LHCN-M2 (cell line): ENCODE data around the gene SRBD1. TPM values are rescaled to one million over a fixed set of nuclear protein-coding genes. Genes with fewer than 3 reads are reported as not detected.

Experiments
- DNase-seq: peaks from one replicate; pipeline ENCODE4 v3.0.0-alpha.2; 2012; ENCODE audit warnings: low read depth
- polyA plus RNA-seq: library from polyadenylated mRNA; unstranded; fragments of >200 nt; gene quantifications from one replicate; pipeline ENCODE4 v1.2.1, GENCODE V29; 2012; ENCODE audit warnings: missing spikeins
- total RNA-seq: library from RNA; depleted of rRNA; stranded (reverse); fragments of >200 nt; gene quantifications from 2 replicates; pipeline ENCODE4 v1.2.3, GENCODE V29; 2014; rRNA removed

The SRBD1 gene, protein sequence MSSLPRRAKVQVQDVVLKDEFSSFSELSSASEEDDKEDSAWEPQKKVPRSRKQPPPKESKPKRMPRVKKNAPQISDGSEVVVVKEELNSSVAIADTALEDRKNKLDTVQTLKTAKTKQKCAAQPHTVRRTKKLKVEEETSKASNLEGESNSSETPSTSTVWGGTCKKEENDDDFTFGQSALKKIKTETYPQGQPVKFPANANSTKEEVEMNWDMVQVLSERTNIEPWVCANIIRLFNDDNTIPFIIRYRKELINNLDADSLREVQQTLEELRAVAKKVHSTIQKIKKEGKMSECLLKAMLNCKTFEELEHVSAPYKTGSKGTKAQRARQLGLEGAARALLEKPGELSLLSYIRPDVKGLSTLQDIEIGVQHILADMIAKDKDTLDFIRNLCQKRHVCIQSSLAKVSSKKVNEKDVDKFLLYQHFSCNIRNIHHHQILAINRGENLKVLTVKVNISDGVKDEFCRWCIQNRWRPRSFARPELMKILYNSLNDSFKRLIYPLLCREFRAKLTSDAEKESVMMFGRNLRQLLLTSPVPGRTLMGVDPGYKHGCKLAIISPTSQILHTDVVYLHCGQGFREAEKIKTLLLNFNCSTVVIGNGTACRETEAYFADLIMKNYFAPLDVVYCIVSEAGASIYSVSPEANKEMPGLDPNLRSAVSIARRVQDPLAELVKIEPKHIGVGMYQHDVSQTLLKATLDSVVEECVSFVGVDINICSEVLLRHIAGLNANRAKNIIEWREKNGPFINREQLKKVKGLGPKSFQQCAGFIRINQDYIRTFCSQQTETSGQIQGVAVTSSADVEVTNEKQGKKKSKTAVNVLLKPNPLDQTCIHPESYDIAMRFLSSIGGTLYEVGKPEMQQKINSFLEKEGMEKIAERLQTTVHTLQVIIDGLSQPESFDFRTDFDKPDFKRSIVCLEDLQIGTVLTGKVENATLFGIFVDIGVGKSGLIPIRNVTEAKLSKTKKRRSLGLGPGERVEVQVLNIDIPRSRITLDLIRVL
- total RNA-seq: 19.0 and 22.7 TPM in 2 replicates
- 6.8 TPM for polyA plus RNA-seq

GRCh38 chr2:45611020-45611859 is at the start of gene SRBD1:
Gene SRBD1, minus strand, starts transcription at chr2:45611267. Its CDS starts 5,826 bp downstream, at chr2:45605441.
- peak; percentile 91 for DNase-seq

- DNase-seq: no peak
Observed at GRCh38 chr2:45654250-45654649, 43.2 kb upstream of the SRBD1 start.

- DNase-seq: no peak
Observed at GRCh38 chr2:45653122-45653913, 42.3 kb upstream of the SRBD1 start.

DNA sequence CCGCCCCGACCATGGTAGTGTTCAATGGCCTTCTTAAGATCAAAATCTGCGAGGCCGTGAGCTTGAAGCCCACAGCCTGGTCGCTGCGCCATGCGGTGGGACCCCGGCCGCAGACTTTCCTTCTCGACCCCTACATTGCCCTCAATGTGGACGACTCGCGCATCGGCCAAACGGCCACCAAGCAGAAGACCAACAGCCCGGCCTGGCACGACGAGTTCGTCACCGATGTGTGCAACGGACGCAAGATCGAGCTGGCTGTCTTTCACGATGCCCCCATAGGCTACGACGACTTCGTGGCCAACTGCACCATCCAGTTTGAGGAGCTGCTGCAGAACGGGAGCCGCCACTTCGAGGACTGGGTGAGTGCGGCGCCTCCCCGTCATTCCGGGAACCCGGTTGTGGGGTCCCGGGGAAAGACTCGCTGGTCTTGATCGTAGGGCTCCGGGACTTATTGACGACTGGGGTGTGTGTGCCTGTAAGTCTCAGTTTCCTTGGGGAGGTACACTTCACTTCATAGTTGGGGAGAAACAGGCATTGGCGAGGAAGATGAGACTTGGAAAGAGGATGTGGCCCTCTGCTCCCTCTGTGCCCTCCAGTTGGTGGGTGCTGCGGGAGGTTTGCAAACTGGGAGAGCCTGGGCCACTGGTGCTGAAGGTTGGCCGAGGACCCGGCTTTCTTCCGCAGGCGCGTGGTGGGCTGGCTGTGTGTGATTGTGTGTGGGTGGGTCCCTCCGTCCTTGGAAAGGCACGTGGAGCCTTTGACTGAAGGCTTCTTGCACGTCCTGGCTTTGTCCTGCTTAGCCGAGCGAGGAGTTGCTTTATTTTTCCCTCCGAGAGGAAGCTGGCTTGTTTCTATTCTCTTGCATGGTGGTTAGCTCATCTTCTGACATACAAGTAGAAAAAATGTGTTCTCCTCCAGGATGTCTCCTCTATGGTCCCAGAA is 41.3 kb upstream of the SRBD1 start:
- no peak for DNase-seq

DNA sequence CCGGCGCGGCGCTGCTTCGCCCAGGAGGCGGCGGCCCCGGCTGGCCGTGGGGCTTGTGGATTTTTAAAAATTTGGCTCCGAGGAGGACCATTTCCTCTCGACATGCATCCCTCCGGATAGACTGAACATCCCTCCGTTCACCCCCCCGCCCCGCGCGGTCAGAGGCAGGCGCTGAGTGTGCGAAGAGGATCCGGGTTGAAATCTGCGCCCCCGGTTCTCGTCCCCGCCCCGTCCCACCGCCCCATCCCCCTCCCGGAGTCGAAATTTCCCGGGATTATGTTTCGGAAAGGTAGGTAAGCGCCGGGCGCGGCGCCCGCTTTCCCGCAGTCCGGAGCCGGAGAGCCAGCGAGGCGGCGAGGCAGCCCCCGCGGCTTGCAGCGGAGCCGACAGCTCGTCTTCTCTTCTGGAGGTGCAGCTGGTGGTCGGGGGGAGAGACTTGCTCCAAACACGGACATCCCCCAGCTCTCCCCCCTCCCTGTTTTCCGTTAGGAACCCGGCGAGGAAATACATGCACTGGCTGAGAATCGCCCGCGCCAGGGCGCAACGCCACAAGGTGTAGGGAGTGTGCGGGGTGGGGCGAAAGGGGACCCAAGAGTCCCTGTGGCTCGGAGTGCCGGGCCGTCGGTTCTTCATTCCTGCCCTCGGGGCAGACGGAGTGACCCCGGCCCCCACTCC is 40.5 kb upstream of the SRBD1 start, which contains the start of gene PRKCE:
Gene PRKCE, plus strand, starts transcription at position 261 of the 675 bp plus-strand sequence.
- no peak for DNase-seq

DNA sequence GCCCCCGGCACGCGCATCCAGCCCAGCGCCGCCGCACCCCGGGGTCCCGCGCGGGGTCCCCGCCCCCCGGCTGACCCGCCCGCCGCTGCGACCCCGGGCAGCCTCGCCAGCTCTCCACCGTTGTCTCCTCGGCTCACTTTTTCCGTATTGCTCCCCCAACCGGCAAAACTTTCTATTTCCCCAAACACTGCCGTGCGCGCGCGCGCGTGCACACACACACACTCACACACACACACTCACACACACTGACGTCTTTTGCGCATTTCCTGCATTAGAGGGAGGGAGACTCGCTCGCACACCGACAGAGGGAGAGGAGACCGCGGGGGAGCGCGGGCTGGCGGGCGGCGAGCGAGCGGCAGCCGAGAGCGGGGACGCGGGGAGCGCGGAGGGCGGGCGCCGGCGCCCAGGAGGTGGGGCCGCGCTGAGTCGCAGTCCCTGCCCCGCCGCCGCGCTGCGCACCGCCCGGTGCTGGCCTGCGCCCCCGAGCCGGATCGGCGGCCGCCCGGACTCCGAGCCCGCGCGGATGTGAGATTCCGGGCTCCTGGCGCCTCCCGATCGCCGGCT is 39.9 kb upstream of the SRBD1 start:
- DNase-seq: peak; percentile 98

GRCh38 chr2:45649858-45650811 is 39.1 kb upstream of the SRBD1 start:
- DNase-seq: peak; percentile 48

- no peak for DNase-seq
Observed at GRCh38 chr2:45649462-45649857, 38.4 kb upstream of the SRBD1 start.

DNA sequence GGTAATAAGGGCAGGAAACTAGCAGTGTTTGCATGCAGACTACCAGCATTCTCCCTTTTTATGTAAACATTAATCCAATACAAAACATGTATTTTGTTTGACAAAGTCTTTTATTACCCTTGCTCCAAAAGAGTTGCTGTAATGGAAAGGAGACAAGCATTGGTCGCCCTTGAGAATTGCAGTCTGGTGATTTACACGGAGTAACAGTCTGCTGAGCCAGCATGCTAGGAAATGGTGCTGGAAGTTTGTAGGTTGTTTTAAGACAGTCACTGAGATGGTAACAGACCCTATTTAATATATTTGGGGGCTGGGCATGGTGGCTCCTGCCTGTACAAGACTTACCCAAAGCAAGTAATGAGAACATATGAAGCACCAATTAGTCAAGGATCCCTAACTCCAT is 37.6 kb upstream of the SRBD1 start:
- DNase-seq: no peak

GRCh38 chr2:45647986-45648520 is 37.0 kb upstream of the SRBD1 start:
- no peak for DNase-seq

DNA sequence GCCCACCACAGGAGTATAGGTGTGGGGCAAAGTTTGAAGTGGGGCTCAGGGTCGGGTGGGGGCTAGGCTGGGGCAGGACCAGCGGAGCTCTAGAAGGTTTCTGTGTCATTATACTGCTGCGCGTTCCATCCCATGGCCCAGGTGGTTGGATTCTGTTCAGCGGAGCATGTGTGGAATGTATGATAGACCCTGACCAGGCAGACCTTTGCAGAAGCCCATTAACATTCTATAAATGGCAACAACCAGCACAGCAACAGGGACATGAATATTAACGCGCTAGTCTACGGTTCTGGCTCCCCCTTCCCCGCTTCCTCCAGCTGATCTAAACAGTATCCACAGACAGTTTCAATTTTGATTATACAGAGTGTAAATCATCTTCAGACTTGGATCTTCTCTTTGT is 36.3 kb upstream of the SRBD1 start:
- DNase-seq: no peak

DNA sequence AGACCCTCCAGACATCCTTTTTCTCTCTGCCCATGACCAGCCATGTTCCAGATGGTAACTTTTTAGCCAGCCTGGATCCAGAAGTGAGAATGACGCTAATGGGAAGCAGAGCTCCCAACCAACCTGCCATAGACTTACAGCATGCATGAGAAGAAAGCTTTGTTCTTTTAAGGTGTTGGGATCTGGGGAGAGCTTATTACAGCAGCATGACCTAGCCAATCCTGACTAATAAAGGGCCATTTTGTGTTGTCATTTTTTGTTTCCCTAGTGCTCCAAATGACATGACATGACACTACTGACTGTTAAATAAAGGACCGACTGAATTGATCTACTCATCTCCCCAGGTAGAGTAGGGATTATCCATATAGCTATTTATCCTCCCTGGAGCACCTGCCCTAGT is 35.2 kb upstream of the SRBD1 start:
- no peak for DNase-seq

DNA sequence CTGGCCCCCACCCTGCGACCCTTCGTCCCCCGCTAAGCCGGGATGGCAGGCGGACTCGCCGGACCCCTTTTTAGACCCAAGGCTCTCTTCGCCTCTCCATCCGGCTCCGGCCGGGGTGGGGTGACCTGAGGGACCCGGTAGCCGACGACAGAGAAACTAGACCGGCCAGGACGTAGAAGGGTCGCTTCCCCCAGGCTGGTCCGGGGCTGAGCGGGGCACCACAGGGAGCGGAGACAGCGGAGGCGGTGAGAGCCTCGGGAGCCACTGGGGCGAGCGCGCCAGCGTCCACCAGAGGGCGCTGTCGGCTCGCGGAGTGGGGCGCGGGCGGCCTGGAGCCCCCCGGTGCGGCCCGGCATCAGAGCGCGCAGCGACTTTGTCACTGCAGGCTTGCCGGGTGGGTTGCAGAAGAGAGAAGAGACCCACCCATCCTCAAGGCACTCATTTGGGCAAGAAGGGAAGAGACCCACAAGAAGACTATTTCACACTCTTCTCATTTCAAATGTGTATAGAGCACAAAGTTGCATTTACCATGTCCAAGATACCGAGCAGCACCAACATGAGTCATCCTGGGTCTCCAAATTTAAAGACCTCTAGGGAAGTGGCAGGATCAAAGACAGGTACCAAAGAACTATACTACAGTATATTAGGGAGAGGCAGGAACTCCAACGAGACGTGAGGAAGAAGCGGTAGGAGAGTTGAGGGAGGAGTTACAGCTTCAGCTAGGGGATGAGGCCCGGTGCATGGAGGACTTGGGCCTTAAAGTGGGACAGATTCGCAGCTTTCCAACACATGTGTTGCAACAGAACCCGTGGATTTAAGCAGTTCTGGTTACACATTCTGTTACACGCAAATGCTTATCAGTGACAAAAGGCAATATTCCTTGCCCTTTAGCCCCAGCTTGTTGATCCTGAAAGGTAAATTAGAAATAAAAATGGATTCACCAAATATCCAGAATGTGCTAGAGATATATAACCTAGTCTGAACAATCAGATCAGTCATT is 32.8 kb upstream of the SRBD1 start:
- peak; percentile 35 for DNase-seq

DNA sequence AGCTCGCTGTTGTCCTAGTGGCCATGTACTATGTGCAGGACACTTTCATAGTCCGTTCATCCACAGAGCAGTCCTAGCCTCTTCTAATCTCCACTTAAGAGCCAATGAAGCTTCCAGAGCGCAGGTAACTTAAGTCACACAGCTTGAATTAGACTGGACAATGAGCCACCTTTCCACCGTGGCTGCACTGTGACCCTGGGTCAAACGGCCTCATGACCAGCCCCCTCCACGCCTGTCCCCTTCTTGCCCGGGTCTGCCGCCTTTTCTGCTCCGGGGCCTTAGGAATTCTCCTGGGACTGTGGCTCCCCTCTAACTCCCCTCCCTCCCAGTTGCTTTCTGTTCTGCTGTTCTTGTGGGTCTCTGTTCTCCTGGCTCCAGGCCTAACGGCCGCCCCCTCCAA is 32.0 kb upstream of the SRBD1 start:
- no peak for DNase-seq

DNA sequence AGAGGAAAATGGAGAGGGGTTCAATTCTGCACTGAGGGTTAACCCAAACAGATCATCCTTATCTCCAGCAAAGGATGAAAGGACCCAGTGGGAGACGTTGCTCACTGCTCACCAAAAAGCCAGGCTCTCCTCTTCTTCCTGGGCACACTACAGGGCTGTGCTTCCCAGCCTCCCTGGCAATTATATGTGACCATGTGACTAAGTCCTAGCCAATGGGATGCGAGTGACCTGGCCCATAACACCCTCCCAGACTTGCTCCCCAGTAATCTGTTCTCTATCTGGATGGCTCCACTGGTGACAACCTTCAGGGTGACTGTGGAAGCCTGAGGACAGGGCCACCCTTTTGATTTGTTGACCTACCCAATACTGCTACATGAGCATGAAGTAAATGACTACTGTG is 29.5 kb upstream of the SRBD1 start:
- no peak for DNase-seq

GRCh38 chr2:45637440-45637839 is 26.4 kb upstream of the SRBD1 start:
- peak; percentile 53 for DNase-seq
